Measurements from ENCODE around the gene WDR7.

The WDR7 gene

DNA sequence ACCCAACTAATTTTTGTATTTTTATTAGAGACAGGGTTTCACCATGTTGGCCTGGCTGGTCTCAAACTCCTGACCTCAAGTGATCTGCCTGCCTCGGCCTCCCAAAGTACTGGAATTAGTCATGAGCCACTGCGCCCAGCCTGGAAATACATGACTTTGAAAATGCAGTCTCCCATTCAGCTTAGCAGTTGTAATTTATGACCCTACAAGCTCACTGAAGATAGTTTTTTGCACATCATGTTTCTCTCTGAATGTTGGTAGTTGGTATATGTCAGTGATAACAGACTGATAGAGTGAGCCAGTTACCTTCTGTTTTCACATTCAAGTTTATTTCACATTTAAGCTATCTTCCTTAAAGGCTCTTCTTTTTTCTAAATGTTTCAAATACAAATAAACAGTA lies 7.1 kb downstream of the WDR7 start:
- DNase-seq: no peak

DNA sequence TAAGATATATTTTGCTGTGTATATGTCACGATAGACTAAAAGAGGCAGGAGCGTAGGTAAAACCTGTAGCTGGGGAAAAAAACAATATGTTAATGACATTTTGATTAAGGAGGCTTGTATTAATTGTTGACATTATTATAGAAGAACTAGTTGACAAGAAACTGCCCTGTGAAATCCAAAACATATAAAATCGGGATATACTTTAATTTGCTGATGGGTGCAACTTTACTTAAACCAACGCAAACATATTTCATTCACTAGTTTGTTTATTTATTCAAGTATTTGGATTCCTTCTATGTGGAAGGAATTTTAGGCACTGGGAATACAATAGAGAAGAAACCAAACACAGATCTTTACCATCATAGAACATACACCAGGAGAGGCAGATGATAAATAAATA lies 8.0 kb downstream of the WDR7 start:
- no peak for DNase-seq

GRCh38 chr18:56660655-56661054 lies 9.5 kb downstream of the WDR7 start:
- no peak for DNase-seq

DNA sequence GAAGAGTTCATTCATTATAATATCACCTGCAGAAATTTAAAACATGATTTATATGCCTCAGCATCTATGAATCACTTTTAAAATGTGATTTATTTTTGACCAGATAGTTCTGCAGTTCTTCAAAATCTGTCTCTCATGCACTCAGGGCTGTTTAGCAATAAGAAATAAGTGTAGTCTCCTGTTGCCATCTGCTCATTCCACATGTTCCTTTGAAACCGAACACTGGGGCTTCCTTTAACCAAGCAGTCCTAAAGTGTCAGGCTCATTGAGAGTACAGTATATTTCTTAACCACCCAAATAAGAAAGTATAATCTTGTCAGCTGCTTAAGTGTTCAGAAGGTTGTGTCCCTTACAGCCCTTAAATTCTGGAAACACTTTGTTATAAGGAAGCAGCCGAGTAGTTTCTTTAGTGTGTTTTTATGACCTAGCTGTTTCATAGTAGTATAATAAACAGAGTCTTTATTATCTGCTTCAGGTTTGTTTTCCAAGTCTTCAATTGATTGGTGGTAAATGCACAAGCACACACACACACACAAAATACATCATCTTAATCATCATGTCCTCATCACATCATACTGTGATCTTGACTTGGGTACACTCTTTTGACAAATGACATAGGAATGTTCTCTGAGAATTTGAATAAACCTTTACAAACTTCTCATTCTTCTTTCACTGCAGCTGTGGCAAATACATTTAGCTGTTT lies 10.4 kb downstream of the WDR7 start:
- no peak for DNase-seq

DNA sequence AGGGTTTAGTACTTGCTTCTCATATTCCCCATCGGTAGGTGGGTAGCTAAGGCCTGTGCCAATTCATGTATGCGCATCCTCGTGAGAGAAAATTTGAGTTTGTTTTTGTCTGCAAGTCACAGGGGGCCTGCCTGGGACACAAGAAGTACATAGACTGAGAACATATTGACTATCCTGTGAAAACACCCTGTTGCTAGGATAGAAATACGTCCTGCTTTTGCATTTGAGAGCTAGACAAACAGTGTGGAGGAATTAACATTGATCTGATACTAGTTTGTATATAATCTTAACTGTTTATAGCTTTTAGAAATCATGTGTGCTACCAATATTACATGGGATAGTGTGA lies 10.9 kb downstream of the WDR7 start:
- no peak for DNase-seq

- no peak for DNase-seq
Observed at GRCh38 chr18:56662502-56662901, 11.3 kb downstream of the WDR7 start.

- DNase-seq: no peak
Observed at GRCh38 chr18:56662902-56663301, 11.7 kb downstream of the WDR7 start.

DNA sequence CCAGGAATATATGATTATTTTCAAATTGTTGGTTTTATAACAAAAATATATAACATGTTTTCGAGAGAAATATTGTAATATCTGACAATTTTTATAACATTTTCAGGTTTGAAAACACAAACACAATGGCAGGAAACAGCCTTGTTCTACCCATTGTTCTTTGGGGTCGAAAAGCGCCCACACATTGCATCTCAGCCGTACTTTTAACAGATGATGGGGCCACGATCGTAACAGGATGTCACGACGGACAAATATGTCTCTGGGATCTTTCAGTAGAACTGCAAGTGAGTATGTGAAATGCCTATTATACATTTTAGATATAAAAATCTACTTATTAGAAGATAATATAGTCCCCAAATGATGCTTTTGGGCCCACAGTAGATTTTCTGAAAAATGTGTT lies 21.2 kb downstream of the WDR7 start:
- DNase-seq: no peak

DNA sequence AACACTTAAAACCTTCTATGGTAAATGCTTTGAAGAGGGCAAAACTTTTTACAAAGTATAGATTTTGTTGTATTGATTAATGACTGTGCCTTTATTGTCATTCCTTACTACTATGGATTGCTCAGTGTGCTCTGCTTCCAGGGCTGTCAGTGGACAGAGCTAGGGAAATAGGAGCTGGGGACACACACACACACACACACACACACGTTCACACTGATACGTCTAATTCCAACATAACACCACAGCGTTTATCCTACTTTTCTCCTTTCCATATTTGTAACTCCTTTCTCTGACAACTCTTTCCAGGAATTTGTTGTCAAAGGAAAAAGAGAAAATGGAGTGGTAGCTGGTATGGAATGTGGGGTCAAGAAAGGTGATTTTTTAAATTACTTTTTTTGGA lies 21.8 kb downstream of the WDR7 start:
- no peak for DNase-seq

GRCh38 chr18:56676639-56677038 lies 25.5 kb downstream of the WDR7 start:
- DNase-seq: no peak

DNA sequence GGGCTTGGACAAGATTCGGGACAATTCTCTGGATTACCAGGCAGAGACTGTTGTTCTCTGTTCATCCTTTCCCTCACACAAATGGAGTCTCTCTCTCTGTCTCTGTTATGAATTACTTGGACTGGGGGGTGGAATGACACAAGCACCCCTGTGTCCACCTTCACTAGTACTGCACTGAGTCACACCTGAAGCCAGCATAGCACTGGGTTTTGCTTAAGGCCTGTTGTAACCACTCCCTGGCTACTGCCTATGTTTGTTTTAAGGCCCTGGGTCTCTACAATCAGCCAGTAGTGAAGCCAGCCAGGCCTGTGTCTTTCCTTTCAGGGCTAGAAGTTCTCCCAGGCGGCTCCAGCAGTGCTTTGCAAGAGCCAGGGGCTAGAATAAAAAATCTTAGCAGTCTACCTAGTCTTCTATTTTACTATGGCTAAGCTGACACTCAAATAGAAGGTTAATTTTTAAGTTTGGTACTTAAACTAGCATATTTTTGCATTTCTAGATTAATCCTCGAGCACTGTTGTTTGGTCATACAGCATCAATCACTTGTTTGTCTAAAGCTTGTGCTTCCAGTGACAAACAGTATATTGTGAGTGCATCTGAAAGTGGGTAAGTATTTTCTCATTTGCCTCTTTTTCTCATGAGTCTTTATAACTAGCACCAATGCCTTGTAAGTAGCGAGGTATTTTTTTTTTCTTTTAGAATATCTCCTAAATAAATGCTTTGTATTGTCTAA lies 27.8 kb downstream of the WDR7 start:
- DNase-seq: no peak

- DNase-seq: no peak
Observed at GRCh38 chr18:56684277-56684676, 33.1 kb downstream of the WDR7 start.

DNA sequence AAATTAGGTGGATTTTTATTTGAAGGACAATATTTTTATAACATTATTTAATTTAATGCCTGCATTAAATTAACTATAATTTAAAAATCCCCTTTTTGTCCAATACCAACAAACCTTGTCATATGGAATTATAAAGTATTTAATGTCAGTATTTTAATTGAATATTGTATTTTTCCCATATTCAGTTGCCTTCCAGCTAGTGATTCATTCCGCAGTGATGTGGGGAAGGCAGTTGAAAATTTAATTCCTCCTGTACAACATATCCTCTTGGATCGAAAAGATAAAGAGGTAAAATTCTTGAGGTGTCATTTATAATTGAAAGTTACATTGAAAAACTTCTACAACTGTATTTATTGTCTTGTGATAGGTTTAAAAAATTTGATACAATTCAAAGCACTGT lies 40.4 kb downstream of the WDR7 start:
- no peak for DNase-seq

DNA sequence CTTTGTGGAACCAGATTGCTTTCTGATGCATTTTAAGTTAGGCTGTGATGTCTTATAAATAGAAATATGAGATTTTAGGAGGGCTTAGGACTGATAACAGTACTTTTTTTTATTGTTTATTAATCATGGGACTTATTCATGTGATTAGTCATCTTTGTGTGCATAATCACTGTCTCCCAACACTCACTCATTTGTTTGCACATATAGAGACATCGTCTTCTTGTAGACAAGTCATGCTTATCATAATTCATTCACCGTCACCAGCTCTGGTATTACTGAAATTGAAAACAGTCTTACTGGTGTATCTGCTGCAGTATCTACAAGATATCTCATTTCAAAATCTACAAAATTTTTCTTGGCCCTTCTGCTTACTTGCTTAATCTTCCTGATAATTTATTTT lies 45.8 kb downstream of the WDR7 start:
- DNase-seq: no peak

GRCh38 chr18:56702946-56703345 lies 51.8 kb downstream of the WDR7 start:
- no peak for DNase-seq

DNA sequence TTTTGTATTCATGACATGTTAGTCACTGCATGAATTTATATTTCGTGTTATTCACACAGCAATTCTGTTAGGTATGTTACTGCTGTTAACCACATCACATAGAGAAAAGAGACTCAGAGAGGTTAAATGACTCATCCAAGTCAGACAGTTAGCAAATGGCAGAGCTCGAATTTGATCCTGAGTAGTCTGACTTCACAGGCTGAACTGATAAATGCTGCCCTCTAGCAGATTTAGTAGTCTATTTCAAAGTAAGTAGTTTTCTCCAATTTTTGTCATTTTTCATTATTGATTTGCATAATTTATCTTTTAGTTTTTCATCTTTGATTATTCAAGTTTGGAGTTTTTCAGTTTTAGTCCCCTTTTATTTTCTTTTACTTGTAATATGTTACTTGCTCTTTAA lies 58.3 kb downstream of the WDR7 start:
- no peak for DNase-seq

DNA sequence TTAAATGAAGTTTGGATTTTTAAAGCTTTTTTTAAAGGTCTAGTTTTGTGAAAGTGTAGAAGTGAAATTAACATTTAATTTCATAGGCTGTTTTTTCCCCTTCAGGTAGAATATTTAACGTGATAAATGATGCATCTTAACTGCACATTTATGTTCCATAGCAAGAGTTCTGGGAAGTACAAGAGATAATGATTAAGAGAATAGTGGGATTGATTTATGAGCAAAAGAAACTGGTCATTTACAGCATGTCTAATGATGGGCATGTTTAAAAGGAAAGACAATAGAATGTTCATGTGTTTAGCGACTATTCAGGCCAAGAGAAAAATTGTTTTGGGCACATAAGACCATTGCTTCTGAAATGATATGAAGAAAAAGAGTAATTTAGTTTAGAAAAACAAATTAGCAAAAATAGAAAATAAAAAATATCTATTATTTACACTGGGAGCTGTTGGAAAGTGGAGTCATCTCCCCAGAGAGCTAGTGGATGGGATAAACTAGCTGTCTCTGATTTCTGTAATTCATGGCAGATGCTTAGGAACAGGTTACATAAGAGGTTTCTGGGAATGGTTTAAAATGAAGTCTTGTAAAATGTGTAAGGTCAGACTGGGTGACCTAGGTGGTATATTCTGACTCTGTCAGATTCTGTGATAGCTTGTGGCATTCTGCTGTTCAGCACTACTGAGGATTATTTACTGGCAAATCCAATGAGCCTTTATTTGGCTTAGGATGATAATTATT lies 60.7 kb downstream of the WDR7 start:
- DNase-seq: no peak

GRCh38 chr18:56712761-56713160 lies 61.6 kb downstream of the WDR7 start:
- no peak for DNase-seq

- DNase-seq: no peak
Observed at GRCh38 chr18:56715121-56715520, 64.0 kb downstream of the WDR7 start.

DNA sequence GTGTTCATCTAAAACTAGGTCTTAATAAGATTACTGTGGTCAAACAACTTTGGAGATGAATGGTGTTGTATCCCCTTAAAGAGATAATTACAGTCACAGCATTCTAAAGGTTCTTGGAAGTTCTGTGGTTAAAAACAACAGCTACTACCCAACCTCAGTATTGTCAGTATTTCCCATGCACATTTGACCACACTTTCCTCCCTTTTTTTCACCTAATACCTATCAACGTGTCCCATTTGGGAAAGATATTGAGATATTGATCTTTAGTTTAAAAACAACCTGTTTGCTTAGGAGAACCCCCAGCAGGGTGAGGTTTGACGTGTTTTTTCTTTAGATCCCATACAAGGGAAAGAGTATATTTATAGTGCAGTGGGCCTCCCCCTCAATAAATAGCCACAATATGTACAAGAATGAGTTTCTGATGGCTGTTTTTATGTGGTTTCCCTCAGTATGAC lies 65.6 kb downstream of the WDR7 start:
- no peak for DNase-seq

- DNase-seq: no peak
Observed at GRCh38 chr18:56721031-56721430, 69.9 kb downstream of the WDR7 start.

GRCh38 chr18:56721491-56721890 lies 70.3 kb downstream of the WDR7 start:
- DNase-seq: no peak

- no peak for DNase-seq
Observed at GRCh38 chr18:56722518-56722917, 71.4 kb downstream of the WDR7 start.

DNA sequence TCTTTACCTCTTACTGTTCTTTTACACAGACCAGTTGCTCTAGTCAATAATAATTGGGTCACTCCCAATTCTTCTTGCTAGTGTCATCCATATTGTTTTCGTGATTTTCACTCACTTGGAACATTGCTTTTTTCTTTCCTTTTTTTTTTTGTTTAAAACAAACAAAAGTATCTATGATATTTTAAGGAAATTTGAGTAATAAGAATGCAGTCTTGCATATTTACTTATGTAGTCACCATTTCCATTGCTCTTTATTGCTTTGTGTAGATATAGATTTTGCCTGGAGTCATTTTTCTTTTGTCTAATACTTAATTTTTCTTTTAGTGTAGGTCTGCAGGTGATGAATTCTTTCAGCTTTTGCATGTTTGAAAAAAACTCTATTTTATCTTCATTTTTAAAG lies 71.9 kb downstream of the WDR7 start:
- DNase-seq: no peak
